HG03520 (cell line): ENCODE results near the gene LIMK1.

ENCODE experiments used
- ATAC-seq: cut with Tn5 transposase; IDR thresholded peaks from one replicate; pipeline ENCODE4 v1.9.1; 2021; ENCODE audit warnings: mild to moderate bottlenecking, moderate library complexity; ENCODE audit not compliant: unreplicated experiment

LIMK1 gene

GRCh38 chr7:74082770-74083116 lies 861 bp upstream of the LIMK1 start:
- no peak for ATAC-seq

DNA sequence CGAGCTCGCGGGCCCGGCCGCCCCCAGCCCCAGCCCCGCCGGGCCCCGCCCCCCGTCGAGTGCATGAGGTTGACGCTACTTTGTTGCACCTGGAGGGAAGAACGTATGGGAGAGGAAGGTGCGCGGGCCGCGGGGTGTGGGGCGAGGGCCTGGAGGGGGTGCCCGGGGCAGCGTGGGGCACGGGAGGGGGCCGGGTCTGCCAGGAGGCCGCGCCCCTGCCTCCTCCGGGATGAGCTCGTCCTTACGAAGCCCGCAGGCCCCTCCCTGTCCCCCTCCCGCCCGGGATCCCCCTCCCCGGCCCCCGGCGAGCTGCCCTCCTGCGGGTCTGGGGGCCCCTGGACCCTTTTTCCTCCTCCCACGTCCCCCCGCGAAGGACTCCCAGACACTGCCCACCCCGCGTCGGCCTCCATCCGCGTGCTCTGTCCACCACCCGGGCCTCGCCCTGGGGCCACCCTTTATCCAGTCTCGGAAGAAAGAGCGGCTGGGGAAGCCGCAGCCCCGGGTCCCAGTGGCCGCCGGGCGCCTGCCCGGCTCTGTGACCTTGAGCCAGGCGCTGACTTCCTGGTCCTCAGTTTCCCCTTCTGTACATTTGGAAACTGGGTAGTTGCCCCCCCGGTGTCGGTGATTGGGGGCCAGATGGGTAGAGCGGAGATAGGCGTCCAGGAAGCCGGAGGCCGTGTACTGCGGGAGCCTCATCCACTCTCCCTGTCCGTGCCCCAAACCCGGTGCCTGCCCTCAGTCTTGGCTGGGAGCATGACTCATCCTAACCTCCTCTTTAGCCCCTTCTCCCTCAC lies 521 bp downstream of the LIMK1 start:
- ATAC-seq: peak; percentile 31

DNA sequence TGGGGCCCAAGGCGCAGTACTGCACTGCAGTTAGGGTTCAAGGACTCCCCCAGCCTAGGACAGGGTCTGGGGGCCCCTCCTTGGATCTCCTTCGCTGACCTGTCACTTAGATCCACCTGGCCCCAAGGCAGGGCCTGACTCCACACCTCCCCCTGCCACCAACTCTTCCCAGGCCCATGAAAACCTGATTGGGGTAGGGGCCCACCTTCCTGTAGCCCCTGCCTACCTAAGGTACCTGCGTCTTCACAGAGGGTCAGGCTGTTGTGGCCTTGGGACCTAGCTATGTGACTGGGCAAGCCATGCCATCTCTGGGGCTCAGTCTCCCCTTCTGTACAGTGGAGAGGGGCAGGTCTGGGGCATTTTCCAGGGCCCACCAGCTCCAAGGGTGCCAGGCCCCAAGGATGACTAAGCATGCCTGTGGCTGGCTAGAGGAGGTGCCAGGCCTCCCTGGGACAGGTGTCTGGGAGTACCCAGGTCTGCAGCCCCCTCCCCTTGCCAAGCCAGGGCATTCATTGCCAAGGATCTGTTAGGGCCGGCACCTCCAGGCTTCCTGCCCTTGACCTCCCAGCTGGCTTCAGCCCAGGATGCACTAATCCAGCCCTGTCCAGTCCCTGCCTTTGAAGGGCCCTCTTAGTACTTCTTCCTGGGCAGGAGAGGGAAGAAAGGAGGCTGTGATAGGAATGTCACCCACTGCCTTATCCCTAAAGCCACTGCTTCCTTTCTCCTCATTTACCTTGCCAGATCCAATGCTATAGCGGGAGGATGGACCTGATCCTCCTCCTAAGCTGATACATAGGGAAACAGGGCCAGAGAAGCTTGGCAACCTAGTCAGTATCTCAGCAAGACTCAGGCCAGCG lies 1.3 kb downstream of the LIMK1 start:
- no peak for ATAC-seq

DNA sequence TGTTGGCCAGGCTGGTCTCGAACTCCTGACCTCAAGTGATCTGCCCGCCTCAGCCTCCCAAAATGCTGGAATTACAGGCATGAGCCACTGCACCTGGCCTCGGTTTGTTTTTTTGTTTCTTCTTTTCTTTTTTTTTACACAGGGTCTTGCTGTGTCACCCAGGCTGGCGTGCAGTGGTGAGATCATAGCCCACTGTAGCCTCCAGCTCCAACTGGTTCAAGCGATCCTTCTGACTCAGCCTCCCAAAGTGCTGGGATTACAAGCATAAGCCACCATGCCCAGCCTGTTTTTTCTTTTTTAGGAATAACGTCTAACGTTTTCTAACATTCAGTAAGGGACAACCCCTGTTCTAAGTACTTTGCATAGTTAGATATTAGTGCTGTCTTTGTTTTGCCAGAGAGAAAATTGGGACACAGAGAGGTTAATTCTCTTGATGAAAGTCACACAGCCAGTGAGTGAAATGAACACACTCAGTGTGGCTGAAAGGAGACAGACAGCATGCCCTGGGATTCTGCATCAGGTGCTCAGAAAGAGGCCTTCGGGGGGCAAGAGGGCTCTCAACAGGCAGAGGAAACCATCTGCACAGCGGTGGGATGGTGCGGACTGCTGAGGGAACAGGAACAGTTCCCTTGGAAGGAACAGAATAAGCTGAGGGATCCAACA lies 4.3 kb downstream of the LIMK1 start:
- no peak for ATAC-seq

DNA sequence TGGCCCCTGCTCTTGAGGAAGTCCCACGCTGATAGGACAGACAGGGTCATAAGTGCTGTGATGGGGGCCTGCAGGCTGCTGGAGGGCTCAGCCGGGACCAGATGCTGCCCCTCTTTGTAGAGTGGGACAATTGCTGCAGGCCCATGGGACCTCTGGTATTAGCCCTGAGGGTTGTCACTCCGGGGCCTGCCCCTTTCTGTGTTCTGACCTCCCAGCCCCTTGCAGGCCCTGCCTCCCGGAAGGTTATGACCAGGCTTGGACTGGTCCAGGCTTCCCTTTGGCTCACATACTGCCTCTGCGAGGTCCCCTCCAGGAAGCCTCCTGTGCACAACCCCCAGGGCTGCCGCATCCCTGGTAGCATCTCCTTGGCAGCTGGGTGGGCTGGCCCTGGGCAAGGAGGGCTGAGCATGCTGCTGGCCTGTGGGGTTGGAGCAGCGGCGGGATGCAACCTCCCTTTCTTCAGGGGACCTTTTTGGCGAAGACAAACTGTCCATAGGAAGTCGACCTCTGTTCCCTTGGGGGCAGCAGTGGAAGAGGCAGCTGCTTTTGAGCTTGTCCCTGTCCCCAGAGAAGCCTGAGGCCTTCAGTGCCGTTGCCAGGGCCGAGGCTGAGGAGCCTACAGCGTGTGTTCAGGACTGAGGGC lies 8.8 kb downstream of the LIMK1 start:
- peak; percentile 6 for ATAC-seq

- ATAC-seq: peak; percentile 59
Measured at GRCh38 chr7:74092964-74093471, 9.4 kb downstream of the LIMK1 start.

- no peak for ATAC-seq
Measured at GRCh38 chr7:74093671-74094223, 10.1 kb downstream of the LIMK1 start.

GRCh38 chr7:74094224-74095101 lies 10.9 kb downstream of the LIMK1 start:
- peak; percentile 41 for ATAC-seq

DNA sequence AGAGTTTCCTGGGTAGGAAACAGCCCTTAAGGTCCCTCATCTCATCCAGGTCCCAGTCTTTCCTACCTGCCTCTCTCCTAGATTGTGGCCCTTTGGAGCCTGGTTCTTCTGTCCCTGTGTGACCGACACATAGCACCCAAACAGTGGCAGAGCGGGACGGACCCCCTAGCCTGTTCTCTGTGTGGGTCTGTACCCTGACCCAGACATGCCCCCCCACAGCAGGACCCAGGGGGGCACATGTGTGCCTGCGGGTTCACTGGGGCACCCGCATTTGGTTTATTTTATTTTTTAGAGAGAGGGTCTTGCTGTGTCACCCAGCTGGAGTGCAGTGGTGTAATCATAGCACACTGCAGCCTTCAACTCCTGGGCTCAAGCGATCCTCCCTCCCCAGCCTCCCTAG lies 11.5 kb downstream of the LIMK1 start:
- ATAC-seq: no peak

DNA sequence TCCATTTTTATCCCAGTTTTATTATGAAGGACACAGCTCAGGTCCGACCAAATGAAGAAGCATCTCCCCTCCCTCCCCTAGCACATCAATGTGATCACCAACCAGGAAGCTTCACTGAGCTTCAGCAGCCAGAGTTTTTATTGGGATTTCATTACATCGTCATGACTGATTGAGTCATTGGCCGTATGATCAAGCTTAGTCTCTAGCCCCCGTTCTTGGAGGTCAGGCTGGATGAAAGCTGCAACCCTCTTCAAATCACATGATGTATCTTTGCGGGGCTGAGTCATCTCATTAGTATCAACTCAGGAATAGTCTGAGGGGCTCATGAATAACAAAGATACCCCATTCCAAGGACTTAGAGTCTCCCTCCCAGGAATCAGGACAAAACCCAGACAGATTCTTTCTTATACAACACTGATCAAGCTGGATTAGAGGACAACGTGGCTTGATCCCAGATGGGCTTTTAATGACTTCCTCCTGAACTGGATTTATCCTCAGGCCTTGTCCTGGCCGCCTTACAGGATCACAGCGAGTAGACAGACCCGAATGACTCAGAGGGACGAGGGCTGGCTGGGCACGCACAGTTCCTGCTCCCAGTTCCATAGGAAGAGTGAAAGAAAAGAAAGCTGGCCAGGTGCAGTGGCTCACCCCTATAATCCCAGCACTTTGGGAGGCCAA lies 14.5 kb downstream of the LIMK1 start:
- no peak for ATAC-seq

DNA sequence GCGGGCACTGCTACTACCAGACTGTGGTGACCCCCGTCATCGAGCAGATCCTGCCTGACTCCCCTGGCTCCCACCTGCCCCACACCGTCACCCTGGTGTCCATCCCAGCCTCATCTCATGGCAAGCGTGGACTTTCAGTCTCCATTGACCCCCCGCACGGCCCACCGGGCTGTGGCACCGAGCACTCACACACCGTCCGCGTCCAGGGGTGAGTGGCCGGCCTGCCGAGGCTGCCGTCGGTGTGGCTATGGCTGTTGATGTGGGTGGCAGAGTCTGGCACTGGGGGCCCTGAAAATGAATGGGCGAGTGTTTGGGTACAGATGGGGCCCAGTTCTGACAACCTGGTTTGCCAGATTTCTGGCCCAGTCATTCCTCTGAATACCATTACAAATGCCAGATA lies 15.4 kb downstream of the LIMK1 start:
- ATAC-seq: no peak

GRCh38 chr7:74101061-74101681 lies 17.6 kb downstream of the LIMK1 start:
- ATAC-seq: peak; percentile 66

DNA sequence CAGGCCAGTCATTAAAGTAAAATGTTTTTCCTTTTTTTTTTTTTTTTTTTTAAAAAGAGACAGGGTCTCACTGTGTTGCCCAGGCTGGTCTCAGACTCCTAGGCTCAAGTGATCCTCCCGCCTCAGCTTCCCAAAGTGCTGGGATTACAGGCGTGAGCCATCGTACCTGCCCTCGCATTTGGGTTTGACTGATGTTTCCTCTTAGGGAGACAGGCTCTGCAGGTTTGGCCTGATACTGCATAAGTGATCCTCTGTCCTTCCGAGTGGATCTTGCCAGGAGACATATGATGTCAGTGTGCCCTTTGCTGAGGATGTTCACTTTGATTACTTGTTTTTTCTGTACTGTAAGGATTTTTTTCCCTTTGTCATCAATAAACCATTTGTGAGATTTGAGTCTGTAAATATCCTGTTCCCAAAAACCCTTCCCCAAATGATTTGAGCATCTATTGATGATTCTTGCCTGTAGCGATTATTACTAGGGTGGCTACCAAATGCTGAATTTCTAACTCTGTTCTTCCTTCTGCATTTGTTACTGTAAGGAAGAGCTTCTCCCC lies 19.7 kb downstream of the LIMK1 start:
- ATAC-seq: no peak

DNA sequence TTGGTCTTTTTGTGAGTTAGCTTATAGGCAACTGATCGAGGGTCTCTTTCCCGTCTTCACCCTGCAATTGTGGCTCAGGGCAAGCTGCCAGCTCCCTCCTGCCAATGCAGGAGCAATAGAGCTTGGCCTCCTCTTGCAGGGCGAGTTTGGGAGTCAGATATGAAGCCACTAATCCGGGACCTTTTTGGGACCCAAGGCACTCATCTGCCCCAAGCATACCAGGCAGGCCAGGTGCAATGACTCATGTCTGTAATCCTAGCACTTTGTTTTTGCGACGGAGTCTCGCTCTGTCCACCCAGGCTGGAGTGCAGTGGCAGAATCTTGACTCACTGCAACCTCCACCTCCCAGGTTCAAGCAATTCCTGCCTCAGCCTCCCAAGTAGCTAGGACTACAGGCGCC lies 21.1 kb downstream of the LIMK1 start:
- ATAC-seq: no peak

DNA sequence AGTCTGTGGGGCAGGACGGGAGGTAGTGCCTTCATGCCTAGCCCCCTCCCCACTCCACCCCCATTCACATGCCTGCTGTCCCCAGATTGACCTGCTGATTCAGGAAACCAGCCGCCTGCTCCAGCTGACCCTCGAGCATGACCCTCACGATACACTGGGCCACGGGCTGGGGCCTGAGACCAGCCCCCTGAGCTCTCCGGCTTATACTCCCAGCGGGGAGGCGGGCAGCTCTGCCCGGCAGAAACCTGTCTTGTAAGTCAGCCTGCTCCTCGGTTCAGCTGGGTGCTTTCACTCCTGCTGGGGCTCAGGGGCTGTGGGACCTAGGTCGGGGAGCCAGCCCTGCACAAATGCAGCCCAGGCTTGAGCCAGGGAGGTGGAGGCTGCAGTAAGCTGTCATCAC lies 22.4 kb downstream of the LIMK1 start:
- no peak for ATAC-seq

GRCh38 chr7:74106846-74107245 lies 23.2 kb downstream of the LIMK1 start:
- ATAC-seq: no peak

- no peak for ATAC-seq
Measured at GRCh38 chr7:74115326-74115725, 31.7 kb downstream of the LIMK1 start.

- ATAC-seq: no peak
Measured at GRCh38 chr7:74116356-74116755, 32.8 kb downstream of the LIMK1 start.
